NCI-H1105 (cell line): ENCODE data around the gene FOXO1.

Source experiments
- DNase-seq: peaks from one replicate; lab custom pipeline; 2025; lab: John Stamatoyannopoulos, UW

Gene FOXO1

GRCh38 chr13:40604135-40604534, 62.3 kb downstream of the FOXO1 start:
- no peak for DNase-seq

DNA sequence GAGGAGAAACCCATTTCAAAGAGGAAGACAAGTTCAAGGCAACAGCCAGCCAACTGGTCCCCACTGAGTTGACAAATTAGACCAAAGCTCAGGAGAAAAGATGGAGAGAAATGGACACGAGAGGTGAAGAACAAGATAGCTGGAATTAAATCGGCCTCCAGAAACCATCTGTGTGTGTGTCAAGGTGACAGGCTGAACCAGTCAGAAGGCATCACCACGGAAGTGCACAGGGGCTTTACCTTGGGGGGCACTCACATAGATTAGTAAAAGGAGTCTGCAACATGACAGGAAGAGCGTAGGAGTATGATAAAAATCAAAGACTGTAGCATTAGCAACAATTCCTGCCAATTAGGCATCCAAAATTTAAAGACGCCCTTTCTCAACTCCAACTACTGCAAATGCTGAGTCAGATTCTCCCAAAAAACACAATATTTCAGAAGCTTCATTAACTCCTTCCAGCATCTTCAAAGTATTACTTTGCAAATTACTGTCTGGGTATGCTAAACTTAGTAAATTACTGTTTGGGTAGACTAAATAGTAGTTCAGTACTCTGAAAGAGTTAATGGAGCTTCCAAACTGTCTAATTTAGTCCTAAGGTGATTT, 66.2 kb downstream of the FOXO1 start:
- DNase-seq, result no peak

GRCh38 chr13:40599747-40600146, 66.7 kb downstream of the FOXO1 start:
- DNase-seq, result no peak

DNA sequence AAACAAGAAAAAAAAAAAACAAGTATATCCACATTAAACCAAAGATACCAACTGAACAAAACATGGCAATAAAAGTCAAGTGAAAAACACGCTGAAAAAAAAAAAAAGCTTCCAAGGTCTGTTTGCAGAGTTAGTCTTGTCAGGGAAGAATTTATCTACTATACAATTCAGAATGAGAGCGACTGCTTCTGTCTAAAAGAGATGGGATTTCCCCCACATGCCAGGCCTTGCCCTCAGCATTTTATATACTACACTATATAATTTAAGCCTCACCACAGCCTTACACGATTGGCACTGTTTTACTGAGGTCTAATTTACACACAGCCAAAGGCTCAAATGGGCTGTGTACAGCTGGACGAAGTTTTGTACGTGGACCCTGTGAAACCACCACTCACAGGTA, 67.3 kb downstream of the FOXO1 start:
- DNase-seq, result no peak

GRCh38 chr13:40598569-40598968, 67.9 kb downstream of the FOXO1 start:
- DNase-seq, result no peak

DNA sequence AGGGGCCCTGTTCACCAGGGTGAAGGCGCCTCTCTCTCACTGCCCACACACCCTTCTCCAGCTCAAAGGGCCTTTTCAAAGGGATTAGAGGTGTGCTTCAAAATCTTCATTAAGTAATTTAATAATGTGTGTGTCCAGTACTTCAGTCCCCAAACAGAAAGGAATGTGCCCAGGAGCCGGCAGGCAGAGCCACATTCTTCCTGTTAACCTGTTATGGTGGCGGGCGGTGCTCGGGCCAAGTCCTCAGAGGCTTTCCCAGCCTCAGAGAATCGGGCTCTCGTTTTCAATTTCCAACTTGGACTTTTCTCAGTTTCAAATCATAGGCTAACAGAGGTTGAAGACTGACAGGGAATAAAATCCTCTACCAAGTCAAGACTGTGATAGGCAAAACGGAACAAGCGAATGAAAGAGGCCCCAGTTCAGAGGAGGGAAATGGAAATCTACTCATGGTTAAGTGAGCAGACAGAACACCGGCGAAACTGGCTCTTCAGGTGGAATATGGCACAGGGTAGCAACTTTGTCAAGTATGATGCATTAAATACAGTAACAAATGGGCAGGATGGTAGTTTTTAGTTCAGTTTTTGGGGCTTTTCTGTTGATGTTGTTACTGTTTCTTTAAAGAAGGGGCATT, 68.6 kb downstream of the FOXO1 start:
- DNase-seq, result no peak

- DNase-seq, result no peak
Measured at GRCh38 chr13:40596484-40596883, 70.0 kb downstream of the FOXO1 start.

DNA sequence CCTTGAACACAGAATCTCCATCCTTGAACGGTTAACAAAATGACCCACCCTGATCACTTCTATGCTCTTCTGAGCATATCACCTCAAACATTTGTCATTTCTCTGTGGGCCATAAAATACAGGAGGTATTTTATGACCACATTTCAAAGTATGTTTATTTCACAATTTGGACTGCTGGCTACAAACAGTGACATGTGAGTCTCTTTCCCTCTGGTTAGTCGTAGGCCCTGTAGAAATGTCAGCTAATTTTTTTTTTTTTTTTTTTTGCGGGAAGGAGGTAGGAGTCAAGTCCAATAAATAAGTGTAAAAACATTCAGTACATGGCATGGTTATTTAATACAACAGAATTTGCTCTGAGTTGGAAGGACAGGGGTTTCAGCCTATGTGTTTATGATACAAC, 70.7 kb downstream of the FOXO1 start:
- no peak for DNase-seq

GRCh38 chr13:40592035-40592434, 74.4 kb downstream of the FOXO1 start:
- DNase-seq, result no peak

DNA sequence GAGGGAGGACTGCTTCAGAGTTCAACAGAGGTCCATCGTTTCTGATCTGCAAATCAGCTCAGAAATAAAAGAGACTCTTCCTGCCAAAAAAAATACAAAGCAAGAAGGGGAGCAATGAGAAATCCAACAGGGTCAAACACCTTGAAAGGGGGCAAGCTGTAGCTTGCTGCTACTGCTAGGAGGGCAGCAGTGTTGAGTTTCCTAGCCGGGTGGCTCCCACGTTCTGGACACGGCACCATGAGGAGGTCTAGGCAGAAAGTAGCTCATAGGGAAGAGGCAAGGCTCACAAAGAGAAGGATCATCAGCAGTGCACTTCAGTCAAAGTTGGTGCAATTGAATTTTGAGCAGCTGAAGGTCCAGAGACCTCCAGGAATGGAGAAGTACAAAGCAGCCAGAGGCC, 75.3 kb downstream of the FOXO1 start:
- no peak for DNase-seq

- DNase-seq, result no peak
Measured at GRCh38 chr13:40590112-40590862, 76.2 kb downstream of the FOXO1 start.

DNA sequence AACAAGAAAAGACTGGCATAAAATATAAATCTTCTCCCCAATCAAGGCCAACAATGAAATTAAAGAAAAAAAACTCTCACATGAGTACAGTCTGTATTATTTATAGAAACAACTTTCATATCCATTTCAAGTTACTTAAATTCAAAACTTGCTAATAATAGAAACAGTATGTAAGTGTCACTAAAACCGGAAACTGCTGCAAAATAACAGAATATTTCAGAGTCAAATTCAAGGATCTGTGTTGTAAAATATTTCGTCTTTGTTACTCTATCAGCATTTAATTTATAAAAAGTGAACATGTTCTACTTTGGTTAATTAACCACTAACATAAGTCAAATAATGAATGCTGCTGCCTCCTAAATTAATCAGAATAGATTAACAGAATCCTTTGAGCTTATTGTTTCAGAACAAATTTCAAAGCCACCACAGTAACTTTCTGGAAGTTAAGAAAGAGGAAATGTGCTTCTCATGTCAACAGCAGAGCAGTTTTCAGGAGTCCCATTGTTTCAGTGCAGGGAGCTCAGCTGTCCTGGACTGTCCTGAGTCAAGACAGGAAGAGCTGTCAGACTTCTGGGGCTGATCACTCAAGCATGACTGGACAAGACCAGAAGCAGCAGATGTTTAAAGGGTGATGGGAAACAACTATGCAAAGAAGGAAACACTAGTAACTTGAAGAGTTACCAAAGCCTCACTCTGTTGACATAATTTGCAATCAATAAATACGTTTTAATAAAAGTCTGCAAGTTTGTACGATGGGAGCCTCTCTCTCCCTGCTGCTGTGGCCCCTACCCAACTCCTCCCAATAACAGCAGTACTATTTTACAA, 76.9 kb downstream of the FOXO1 start:
- no peak for DNase-seq

DNA sequence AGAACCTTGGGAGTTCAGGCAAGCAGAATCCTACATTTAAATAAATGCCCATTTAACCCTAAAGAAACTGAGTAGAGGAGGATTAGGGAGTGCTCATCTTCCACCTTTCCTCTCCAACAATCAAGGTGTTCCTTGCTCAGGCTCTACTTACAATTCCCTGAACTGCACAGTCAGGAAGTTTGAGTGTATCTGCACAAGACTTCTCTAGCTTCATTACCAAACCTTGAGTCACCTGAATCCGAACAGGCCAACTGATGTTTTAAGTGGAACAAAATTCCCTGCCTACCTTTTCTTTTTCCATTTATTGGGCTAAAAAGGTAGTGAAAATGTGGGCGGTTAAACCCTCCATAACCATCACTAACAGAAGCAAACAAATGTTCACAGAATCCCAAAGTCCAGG, 78.3 kb downstream of the FOXO1 start:
- DNase-seq, result no peak

- no peak for DNase-seq
Measured at GRCh38 chr13:40586886-40587565, 79.4 kb downstream of the FOXO1 start.

- DNase-seq, result no peak
Measured at GRCh38 chr13:40585911-40586471, 80.5 kb downstream of the FOXO1 start.

GRCh38 chr13:40583738-40584137, 82.7 kb downstream of the FOXO1 start:
- DNase-seq, result no peak

- DNase-seq, result no peak
Measured at GRCh38 chr13:40582531-40582930, 83.9 kb downstream of the FOXO1 start.

DNA sequence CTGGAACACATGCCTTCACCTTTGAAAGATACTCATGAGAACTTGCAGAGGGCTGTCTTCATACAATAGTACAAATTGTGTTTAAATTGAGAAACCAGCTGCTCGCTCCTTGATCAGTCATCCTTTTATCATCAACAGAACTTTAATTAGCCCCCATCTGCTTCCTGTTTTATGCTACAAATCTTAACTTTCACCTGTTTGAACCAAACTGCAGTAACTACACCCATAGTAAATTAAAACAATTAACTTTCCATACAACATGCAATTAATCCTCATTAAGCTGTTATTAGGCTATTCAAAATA, 85.2 kb downstream of the FOXO1 start:
- DNase-seq, result no peak

- no peak for DNase-seq
Measured at GRCh38 chr13:40580566-40581276, 85.7 kb downstream of the FOXO1 start.

GRCh38 chr13:40579535-40579934, 86.9 kb downstream of the FOXO1 start:
- no peak for DNase-seq

DNA sequence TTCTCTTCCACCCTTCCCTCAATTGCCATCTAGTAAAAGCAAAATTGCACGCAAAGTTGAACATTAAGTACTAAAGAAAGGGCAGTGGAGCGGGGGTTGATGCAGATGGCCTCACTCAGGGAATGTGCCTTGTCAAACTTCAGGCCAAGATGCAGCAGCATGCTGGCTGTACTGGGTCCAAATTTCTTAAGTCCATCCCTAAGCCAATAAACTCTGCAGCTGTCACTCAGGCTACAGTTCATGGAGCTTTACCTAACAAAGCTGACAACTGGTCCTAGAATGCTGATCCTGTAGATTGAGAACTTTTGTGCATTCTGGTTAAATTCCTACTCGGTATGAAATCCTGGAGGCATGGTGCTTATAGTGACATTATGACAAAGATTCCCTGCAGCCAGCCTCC, 88.4 kb downstream of the FOXO1 start:
- no peak for DNase-seq
